Astrocyte of the spinal cord (primary cell): ENCODE results near the gene ISLR.
A peak's percentile ranks its signal among the peaks of the same experiment; 100 is the strongest.

Experiments used
- DNase-seq: peaks from one replicate; pipeline ENCODE4 v3.0.0; 2011; ENCODE audit warnings: low read depth, low spot score
- H3K4me3 ChIP-seq: 2 replicates; pipeline ENCODE4 v1.5.1; 2011; ENCODE audit warnings: low read depth, mild to moderate bottlenecking, low read length, moderate library complexity
- in situ Hi-C: cut with HindIII; loops from 2 replicates; pipeline ENCODE4 v1.10.0; 2017; ENCODE audit warnings: low sequenced_read_pairs
- TF ChIP-seq, protein P1 (sequence below): IDR thresholded peaks from 2 replicates; pipeline ENCODE4 v1.5.1; 2012; ENCODE audit warnings: low read depth, mild to moderate bottlenecking, low read length, inconsistent platforms

The ISLR gene

DNA sequence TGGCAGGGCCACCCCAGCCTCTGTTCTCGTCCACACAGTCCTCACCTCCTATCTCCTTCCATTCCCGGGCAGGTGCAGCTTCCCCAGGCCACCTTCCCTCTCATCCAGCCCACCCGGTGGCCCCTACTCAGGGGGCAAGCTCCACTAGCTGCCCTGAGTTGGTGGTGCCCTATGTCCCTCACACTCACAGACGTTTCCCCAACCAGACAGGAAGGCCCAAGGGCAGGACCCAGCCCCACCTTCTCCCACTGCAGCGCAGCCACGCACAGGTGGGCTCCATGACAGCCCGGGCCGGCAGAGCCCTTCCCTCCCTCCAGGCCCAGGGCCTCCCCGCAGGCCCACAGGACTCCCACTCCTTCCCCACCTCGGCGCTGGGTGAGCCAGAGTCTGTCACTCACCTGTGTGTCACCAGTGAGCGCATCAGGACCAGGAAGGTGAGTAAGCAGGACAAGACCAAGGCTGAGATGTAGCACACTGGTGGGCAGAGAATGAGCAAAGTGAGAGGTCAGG lies 11.1 kb downstream of the ISLR start:
- no peak for DNase-seq
- TF ChIP-seq, protein P1, sequence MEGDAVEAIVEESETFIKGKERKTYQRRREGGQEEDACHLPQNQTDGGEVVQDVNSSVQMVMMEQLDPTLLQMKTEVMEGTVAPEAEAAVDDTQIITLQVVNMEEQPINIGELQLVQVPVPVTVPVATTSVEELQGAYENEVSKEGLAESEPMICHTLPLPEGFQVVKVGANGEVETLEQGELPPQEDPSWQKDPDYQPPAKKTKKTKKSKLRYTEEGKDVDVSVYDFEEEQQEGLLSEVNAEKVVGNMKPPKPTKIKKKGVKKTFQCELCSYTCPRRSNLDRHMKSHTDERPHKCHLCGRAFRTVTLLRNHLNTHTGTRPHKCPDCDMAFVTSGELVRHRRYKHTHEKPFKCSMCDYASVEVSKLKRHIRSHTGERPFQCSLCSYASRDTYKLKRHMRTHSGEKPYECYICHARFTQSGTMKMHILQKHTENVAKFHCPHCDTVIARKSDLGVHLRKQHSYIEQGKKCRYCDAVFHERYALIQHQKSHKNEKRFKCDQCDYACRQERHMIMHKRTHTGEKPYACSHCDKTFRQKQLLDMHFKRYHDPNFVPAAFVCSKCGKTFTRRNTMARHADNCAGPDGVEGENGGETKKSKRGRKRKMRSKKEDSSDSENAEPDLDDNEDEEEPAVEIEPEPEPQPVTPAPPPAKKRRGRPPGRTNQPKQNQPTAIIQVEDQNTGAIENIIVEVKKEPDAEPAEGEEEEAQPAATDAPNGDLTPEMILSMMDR = no peak
- H3K4me3 ChIP-seq = no peak overlapping the region
- in situ Hi-C loops = no loop called here

DNA sequence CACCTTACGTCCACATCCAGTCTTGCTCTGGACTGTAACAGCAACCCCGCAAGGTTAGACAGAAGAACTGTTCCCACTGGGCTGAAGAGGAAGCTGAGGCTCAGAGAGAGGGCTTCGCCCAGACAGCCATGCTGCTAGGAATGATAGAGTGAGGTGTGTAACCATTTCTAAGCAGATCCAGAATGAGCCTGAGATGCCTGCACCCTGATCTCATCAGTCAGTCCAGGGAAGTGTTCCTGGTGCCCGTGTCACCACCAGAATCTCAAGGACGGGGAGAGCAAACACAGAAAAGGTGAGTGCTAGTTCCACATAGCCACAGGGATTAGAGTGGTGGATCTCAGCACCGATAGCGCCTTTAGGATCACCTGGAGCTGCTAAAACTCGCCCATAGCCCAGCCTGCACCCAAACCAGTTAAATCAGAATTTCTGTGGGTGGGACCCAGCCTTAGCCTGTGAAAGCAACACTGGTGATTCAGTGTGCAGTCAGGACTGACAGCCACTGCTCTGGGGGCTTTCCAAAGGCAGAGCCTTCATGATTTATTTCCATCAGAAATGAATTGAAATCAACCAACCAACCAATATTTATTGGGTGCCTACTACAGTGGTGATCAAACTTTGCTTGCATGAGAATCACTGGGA lies 12.3 kb downstream of the ISLR start:
- TF ChIP-seq, protein P1 = no peak
- H3K4me3 ChIP-seq = no peak overlapping the region
- in situ Hi-C loops = no loop called here
- no peak for DNase-seq

DNA sequence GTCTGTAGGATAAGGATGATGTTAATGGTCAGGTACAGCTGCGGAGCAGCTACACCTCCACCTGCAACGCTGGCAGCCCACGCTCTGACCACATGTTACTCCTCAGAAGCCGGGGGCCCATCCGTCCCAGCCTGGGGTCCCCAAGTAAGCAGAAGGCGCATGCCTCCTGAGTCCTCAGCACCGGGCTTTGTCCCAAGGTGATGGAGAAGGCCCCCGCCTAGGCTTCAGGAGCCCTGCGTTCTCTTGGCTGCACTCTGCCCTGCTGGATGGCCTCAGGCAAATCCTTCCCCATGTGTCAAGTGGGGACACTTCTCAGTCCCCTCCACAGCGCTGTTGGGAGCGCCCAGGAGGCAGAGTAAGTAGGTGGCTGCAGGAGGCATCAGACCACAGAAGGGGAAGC lies 14.7 kb downstream of the ISLR start:
- no peak for DNase-seq
- TF ChIP-seq, protein P1 = no peak
- in situ Hi-C loops = no loop called here
- H3K4me3 ChIP-seq = no peak overlapping the region

DNA sequence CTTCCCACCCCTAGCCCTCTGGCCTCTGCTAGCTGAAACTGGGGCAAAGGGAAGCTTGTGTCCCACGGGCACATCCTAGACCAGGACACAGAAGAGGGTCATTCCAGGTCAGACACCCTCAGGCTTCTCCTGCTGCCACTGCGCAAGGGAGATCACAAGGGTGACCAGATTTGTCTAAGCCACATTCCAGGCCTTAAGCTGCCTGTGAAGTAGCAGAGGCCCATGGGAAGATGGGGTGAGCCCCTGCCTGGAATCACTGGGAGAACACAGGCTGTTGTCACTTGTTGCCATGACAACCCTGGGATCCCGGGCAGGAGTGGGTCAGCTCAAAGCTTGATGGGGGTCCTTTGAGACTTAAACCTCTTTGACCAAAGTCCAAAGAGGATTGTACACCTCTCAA lies 18.3 kb downstream of the ISLR start:
- TF ChIP-seq, protein P1 = no peak
- no peak overlapping the region for H3K4me3 ChIP-seq
- in situ Hi-C loops = no loop called here
- no peak for DNase-seq

DNA sequence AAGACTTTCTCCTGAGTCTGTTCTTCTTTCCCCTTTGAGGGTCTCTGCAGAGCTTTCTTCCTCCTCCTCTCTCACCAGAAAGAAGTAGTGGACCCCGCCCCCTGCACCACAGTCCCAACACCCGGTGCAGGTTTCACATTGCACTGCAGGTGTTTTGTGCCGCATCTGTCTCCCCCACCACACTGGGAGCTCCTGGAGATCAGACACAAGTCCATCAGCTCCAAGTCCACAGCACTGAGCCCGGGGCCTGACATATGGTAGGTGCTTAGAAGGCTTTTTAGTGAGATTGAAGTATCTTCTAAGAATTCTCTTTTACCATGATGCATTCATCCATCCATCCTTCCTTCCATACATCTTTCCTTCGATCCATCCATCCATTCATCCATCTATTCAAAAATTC lies 19.2 kb downstream of the ISLR start:
- H3K4me3 ChIP-seq = no peak overlapping the region
- DNase-seq = no peak
- TF ChIP-seq, protein P1 = no peak
- in situ Hi-C loops = no loop called here

DNA sequence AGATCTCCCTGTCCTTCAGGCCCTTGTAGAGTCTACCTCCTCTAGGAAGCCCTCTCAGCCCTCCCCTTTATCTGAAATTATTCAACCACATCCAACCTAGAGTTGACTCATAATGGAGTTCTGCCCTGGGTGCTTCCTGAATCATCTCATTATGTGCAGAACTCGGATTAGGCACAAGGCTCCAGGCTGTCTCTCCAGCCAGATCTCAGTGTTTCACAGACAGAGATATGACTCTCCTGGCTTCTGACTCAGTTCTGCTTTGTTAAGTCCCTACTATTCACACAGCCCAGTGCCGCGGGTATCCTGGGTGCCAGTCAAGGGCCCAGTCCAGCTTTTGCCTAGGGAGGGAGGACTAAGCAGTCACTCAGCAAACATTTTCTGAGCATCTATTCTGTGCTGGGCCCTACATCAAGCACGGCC lies 19.8 kb downstream of the ISLR start:
- H3K4me3 ChIP-seq = no peak overlapping the region
- in situ Hi-C loops = no loop called here
- TF ChIP-seq, protein P1 = no peak
- peak; percentile 95 for DNase-seq

DNA sequence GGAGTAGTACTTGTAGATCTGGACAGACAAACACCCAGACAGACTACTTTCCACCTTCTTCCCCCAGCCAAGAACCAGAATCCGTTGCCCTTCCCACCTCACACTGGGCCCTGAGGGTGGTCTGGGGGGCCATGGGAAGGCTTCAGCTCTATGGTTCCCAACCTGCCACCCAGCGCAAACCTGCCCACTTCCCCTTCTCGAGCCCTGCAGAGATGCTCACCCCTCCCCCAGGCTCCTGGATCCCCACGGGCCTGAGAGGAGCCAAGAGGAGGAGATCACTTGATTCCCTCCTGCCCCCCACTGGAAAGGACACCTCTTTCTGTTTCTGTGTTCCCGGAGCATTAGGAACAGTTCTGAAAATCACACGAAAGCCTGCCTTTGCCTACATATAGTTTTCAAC lies 20.4 kb downstream of the ISLR start:
- TF ChIP-seq, protein P1 = no peak
- in situ Hi-C loops = no loop called here
- DNase-seq = no peak
- no peak overlapping the region for H3K4me3 ChIP-seq
